ENCODE data around the gene SCG2. TPM values are rescaled to one million over a fixed set of nuclear protein-coding genes. Genes with fewer than 3 reads are reported as not detected.

SCG2 gene
- polyA plus RNA-seq, 1 experiment, result 1.8 TPM

- POLR2A ChIA-PET, result no interaction called here
- H3K4me3 ChIP-seq (ENCODE audit: low read depth, low read length), result no peak overlapping the region
- CTCF ChIA-PET, result interaction anchor here (1.4 kb wide), 1 partner anchor 577 kb away, joined by 5 read pairs; no protein-coding TSS in a partner anchor
- no peak for DNase-seq (ENCODE audit: low read depth, low spot score)
- no peaks in the 10 kb centered on the region for H3K27me3 ChIP-seq (ENCODE audit: control insufficient read depth, insufficient read depth, low read length)
- no peaks in the 10 kb centered on the region for H3K9me3 ChIP-seq (ENCODE audit: control insufficient read depth, insufficient read depth, low read length)
- no peak overlapping the region for H3K27ac ChIP-seq (ENCODE audit: low read depth, low read length)
- TF ChIP-seq CTCF (IDR thresholded peaks at IDR 0.05; ENCODE audit: low read depth, low read length), result no peak
Observed at GRCh38 chr2:223548194-223548593, 54.0 kb downstream of the SCG2 start.

Other genes with a start within 250 kb of the SCG2 start
- gene AP1S3, start 235.2 kb upstream of the SCG2 start, polyA plus RNA-seq (2011; rRNA removed), result 2.3 and 2.9 TPM in 2 replicates